HG03571 (cell line): Measurements from ENCODE around the gene FLNA.
"Not testable (repeated sequence)": the region's sequence is repeated elsewhere in the genome, so short reads cannot be mapped to it uniquely, and the experiment has no call there.

Source experiments
- ATAC-seq: cut with Tn5 transposase; IDR thresholded peaks from one replicate; pipeline ENCODE4 v1.9.1; 2021; ENCODE audit not compliant: unreplicated experiment

FLNA gene

DNA sequence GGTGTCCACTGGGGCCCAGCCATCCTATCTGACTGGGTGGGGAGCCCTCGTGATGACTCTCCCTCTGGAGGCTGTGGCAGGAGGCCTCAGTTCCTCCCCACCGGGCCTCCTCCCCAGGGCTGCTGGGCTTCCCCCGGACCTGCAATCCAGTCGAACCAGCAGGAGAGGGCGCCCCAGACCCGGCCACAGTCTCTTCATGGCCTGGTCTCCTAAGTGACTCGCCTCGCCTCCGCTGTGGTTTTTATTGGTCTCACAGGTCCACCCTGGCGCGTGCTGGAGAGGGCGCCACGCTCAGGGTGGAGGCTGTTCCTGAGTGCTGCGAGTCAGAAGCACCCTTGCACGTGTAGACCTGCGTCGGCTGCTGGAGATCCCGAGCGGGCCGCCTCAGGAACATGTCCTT lies 30.8 kb downstream of the FLNA start:
- not testable (repeated sequence) for ATAC-seq

DNA sequence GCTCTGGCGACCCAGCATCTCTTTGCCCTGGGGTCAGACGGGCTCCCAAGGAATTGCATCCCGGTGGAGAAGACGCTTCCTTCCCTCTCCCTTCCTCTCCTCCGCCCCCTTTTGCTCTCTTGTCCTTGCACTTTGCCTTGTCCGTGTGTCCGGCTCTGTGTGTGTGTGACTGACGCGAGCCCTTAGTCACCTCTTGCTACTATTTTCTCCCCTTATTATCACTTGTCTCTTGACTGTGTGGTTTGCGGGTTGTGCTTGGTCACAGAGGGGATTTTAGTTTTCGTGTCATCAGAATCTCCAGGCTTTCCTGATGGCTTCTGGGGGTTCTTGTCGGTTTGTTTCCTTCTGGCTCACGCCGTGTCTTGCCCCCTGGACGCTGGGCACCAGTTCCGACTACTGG lies 31.4 kb downstream of the FLNA start:
- not testable (repeated sequence) for ATAC-seq

DNA sequence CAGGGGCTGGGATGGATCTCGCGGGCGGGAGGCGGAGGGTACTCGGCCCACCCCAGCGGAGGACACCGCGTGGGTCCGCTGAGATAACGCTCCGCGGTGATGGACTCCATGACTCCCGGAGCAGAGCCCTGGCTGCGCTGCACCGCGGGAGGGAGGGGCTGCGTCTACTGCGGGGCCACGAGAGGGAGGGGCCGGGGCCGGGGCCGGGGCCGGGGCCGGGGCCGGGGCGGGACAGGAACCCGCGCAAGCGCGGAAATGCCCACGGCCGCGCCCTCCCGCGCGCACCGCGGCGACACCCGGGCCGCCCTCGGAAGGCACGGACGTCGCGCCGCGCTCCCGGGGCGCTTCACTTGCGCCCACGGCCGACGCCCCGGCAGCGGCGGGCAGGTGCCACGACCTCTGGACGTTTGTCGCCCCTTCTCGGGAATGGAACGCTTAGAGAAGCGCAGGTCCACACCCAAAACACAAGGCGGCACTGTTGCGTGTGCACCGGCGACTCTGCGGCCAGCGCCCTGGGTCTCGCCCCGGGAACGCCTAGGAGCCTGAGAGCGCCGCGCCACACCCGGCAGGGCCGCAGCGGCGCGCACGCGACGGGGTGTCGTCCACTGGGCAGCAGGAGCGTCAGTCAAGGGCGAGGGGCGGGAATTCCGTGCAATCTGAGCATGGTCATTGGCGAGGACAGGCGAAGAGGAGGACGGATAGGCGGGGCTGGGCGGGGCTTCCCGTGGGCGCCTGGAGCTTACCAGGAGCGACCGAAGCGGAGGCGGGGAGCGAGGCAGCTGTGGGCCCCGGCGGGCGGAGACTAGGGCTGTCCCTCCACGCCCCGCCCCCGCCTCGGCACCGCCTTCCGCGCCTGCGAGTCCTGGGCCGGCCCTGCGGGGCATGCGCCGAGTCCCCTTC lies 32.8 kb downstream of the FLNA start:
- ATAC-seq = peak; percentile 72

DNA sequence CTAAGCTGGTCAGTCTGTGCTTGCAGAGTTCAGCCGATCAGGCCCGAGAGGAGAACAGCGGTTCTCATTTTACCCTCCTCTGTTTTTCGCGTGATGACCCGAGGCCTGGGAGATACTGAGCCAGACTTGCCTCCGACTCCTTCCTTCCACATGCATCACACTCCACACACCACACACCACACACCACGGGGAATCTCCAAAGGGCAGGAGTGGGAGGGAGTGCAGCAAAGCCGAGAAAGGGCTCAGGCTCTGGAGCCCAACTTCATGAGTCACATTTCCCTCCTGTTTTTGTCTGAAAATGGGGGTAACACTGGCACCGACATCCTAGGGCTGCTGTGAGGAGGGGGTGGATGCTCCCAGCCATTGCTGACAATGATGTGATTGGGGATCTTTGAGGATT lies 39.9 kb downstream of the FLNA start:
- no peak for ATAC-seq

DNA sequence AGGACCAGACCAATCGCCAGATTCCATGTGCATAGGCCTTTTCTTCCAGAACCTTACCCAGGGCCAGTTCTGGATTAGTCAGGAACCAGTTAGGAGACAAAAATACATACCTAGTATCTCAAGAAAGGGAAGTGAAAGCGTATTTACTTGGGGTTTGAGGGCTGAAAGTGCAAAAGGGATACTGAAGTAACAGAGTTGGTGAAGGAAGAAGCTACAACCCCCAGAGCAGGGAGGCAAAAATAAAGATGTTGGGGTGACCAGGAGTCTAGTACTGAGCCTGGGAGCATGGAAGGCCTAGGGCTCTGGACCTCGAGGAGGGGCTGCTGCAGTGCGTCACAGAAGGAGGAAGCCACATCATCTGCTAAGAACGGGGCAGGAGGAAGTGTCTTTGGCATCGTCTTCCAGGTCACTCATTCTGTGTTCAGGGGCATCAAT lies 40.6 kb downstream of the FLNA start:
- peak; percentile 71 for ATAC-seq

DNA sequence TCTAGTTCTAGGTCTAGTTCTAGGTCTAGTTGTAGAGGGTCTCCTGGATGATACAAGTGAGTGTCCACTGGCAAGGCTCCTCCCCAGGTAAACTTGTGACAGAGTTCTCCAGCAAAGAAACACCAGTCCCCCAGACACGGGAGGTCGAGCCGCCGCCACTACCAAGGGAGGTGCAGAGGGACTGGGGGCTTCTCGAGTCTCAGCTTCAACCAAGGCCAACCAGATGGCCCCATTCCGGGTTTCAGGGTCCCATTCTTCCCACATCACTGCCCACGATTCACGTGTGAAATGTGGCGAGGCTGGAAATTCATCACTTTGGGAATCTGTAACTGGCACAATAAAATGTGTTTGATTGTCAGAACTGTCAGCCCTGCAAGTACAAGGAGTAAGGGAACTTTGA lies 41.3 kb downstream of the FLNA start:
- no peak for ATAC-seq

DNA sequence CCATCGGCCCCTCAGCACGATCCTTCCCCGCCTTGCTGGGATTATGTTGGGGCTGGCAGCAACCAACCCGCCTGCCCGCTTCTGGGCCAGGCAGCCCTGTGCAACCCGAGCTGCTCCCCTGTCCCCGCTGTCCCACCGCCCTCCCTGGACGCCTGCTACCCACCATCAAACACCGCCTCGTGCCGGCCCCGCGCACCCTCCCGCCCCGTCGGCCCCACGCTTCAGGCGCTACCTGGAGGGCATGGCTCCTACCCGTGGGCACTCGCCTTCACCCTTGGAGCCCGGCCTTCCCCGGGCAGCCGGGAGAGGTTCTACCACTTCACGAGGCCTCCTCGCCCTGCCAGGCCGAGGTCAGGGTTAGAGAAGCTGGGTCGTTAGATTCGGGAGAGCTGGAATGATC lies 41.9 kb downstream of the FLNA start:
- no peak for ATAC-seq

DNA sequence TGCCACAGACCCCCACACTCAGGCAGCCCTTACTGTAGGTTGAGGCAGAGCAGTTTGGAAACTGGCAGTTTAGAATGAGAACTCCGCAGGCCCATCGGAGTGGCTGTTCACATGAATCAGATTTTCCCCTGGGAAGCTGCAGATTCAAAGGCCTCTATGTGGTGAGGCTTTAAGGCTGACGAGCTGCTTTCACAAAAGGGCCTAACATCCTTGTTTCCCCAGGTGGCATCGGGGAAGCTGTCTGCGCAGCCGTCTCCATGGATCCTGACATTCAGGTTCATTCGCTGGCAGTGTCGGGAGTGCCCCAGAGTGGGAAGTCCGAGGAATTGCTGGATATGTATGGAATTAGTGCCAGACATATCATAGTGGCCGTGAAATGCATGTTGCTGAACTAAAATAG lies 45.1 kb downstream of the FLNA start:
- ATAC-seq = no peak

DNA sequence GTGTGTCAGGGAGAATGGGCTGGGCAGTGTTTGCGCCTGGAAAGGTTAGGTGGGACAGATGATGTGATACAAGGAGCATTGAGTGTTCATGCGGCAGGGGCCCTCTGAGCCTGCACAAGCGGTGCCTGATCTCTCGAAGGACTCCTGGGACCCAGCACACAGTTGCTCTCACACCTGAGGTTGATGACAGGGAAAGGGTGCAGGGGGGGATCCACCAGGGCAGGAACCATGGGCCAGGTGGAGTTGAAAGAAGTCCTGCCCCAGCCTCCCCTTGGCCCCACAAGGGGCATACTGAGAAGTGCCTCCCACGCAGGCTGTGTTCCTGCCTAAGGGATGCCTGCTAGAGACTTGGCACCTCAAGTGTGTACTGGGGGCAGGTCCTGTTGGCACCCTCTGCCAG lies 45.8 kb downstream of the FLNA start:
- no peak for ATAC-seq

DNA sequence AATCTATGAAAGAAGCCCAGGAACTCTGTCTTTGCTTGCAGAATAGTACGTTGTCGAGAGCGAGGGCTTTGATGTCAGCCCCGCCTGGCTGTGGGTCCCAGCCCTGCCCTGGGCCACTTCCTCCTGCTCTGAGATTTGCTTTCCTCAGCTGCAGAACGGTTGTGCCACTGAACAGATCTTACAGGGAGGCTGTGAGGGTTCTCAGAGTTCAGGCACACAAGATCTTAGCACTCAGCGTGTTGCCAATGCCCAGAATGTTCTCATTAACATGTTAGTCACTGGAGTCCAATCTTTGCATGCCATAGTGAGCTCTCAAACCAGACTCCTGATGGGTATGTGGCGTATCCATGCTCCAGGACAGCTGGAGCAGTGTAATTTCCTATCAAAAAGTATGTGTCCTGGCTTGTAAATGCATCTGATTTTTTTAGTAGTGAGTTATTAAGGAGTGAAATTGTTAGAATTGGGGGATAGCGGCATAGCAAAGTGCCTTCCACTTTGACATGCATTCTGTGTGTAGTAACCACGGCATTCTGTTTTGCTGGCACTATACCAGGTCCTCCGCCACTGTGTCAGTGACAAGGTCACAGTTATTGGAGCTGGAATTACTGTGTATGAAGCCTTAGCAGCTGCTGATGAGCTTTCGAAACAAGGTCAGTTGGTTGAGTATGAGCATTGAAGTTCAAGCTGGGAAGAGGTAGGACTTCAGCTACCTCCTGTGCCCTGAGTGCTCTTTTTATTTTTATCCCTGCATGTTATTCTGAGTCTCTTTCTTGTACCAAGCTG lies 47.2 kb downstream of the FLNA start:
- no peak for ATAC-seq

DNA sequence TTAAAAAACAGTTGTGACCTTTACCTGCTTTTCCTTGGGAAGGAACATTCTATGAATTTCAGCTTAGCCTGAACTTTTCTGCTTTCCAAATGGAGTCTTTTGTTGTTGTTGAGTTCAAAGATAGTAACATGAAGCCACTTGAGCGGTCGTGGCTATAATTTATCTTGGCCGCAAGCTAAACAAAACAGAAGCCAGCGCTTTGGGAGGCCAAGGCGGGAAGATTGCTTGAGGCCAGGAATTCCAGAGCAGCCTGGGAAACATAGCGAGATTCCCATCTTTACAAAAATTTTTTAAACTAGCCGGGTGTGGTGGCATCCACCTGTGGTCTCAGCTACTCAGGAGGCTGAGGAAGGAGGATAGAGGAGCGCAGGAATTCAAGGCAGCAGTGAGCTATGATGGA lies 48.9 kb downstream of the FLNA start:
- no peak for ATAC-seq

DNA sequence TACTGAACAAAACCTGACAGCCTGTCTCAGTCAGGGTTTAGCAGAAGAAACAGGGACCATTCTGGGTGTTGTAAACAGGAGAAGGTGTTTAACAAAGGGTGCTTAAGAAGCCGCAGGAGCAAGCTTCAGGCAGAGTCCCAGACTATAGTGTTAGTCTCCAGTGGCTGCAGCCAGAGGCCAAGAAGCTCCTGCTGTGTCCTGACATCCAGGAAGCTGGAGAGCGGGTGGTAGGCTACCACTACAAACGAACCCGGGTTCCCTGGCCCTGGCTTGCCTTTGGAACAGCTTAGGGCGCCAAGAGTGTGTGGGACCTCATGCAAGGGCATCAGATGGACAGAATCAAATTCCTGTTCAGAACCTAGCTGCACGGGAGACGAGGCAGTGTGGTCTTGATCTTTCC lies 50.9 kb downstream of the FLNA start:
- no peak for ATAC-seq

DNA sequence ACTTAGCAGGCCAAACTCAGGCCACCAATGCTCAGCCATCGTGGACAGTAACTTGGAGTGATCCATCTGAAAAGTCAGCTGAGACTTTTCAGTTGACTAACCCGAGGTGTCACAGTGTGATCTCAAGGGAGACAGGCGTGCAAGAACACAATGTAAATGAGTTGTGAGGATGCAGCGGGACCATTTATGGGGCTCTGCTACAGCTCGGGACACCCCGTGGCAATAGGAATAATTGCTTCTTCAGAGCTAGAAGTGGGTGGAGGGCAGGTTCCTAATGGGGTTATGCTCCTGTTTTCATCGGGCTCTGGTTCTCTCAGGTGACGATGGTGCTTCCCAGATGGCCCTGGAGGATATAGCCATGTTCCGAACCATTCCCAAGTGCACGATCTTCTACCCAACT lies 51.5 kb downstream of the FLNA start:
- ATAC-seq = no peak

DNA sequence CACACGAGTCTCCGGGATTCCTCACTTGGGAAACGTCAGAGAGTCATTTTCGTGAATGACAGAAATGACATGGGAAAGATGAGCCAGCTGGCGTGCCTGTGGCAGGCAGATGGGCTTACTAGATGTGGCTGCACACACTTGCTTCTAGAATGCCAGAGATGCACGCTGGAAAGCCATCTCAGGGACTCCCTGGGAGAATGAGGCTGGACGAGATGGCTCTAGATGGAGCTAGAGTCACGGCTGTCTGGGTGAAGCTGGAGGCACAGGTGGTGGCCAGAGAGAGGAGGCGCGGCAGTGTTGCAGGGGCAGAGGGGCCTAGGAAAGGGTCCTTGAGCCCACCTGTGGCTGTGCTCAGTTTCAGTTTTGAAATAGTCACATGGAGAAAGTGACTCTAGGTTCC lies 52.8 kb downstream of the FLNA start:
- no peak for ATAC-seq

DNA sequence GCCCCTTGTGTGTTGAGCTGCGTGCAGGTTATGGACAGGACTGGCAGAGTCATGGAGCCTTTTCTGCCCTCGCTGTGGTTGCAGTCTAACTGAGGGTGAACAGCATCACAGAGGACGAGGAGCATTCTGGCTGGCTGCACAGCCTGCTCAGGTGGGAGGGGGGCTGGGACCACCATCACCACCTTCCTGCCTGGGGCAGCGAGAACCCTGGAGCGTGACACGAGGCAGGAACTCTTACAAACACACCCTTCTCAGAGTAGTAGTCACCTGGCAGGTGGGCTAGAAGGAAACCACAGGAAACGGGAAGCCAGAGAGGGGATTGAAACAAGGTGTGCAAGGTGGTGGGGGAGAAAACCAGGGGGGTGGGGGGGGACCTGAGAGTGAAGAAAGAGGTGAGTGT lies 53.3 kb downstream of the FLNA start:
- ATAC-seq = no peak

DNA sequence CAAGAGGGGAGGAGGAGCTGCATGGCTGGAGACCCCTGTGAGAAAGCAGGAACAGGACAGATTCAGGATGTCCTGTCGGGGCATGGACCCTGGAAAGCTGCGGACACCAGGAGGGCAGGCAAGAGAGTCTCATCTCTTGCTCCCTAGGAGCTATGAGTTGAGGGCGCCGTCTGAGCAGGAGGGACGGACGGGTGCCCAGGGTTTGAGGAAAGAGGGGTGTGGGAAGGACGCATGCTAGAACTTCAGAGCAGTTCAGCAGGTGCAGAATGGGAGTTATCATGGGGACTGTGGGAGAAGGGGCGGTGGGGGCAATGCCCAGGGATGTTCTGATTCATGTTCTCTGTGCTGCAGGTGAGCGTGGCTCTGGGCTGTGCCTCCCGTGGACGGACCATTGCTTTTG lies 54.0 kb downstream of the FLNA start:
- ATAC-seq = no peak

DNA sequence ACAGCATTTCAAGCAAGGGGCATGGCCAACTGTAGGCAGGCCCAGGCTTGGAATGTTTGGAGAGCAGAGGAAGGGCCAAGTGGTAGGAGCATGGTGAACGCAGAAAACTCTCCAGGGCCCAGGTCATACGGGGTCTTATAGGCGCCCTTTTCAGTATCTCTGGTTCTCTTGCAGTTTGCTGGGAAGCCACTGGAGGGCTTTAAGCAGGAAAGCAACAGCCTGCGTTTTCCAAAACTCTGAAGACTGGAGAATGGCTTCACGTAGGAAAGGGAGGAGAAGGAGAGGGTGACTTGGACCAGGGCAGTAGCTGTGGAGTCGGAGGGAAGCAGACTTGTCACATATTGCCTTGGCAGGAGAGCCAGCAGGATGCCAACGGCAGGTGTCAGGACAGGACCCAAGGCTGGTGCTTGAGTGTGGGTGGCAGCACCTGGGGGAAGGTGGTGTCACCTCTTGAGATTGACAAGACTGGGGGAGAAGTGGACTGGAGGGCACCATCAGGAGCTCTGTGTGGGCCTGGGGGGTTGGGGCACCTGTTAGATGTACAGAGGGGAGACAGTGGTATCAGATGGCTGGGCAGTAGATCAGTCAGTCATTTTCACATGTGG lies 56.9 kb downstream of the FLNA start:
- no peak for ATAC-seq

DNA sequence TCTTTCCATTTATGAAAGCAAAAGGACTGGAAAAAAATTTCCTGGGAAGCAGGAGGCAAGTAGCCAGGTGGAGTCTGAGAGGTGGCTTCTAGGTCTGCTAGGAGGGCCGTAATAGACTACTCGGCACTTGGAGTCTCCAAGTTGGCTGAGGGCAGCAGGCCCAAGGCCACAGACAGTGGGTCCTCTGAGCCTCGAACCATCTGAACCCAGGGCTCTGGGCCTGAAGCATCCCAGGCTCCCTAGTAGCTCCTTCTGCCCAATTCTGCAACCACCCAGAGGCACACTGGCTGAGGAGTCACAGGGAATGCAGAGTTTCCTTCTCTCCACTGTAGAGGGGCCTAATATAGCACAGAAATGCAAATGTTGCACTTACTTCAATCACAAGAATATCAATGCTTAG lies 59.0 kb downstream of the FLNA start:
- ATAC-seq = no peak

DNA sequence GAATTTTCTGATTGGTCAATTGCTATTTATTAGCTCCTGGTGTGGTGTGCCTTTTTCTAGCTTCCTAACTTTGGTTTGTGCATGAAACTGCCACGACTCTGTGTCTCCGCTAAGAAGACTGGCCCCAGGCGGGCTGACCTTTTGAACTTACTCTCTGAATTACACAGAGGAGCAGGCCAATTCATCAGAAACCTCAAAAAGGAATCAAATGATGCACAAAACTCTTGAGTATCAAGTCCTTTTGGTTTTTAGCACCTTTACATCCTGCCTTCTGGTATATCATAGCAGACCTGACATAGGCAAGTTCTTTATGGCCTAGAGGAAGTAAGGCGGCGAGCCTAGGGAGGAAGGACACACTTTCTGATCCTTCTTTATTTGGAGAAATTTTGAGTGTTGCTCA lies 61.3 kb downstream of the FLNA start:
- no peak for ATAC-seq

DNA sequence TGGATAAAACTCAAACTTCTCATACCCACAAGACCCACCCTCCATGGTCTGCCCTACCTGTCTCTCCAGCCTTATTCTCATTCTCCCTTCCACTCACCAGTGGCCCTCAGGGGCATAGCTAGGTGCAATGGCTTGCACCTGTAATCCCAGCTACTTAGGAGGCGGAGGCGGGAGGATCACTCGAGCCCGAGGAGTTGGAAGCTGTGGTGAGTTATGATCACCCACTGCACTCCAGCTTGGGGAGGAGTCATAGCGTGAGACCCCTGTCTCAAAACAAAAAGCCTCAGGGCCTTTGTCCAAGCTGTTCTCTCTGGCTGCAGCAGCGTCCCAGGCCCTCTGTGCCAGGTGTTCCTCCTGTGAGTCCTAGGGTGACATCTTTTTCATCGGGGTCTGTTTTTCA lies 62.3 kb downstream of the FLNA start:
- no peak for ATAC-seq

DNA sequence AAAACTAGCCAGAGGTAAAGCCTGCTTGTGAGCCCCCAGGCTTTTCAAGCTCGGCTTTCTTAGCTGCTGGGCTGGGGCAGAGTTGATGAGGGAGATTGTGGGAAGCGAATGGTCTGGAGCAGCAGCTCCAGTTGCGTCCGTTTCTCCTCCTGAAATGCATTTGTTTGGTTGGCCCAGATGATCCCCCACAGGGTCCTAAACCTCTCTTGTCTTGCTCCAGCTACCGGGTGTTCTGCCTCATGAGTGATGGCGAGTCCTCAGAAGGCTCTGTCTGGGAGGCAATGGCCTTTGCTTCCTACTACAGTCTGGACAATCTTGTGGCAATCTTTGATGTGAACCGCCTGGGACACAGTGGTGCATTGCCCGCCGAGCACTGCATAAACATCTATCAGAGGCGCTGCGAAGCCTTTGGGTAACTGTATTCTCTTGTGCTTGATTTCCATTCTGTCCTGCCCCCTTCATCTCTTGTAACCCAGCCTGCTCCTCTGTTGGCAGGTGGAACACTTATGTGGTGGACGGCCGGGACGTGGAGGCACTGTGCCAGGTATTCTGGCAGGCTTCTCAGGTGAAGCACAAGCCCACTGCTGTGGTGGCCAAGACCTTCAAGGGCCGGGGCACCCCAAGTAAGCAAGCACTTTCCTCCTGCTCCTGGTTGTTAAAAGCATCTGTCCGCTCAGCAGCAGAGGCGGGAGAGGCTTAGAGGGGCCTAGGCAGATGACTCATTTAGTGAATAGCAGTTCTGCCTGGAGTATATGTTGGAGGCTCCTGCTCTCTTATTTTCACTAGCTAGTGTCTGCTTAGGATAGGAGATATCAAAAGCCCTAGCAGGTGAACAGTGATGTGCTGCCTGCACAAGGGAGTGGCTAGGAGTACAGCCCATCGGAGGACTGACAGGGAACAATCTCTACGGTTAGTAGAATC lies 63.6 kb downstream of the FLNA start:
- ATAC-seq = no peak
